Medulla oblongata (tissue), 1 donor: ENCODE measurements around the gene MGAT5.

ENCODE experiments used
- DNase-seq: peaks from one replicate; pipeline ENCODE4 v3.0.0-alpha.2; 2015; ENCODE audit errors: extremely low spot score

Gene MGAT5

DNA sequence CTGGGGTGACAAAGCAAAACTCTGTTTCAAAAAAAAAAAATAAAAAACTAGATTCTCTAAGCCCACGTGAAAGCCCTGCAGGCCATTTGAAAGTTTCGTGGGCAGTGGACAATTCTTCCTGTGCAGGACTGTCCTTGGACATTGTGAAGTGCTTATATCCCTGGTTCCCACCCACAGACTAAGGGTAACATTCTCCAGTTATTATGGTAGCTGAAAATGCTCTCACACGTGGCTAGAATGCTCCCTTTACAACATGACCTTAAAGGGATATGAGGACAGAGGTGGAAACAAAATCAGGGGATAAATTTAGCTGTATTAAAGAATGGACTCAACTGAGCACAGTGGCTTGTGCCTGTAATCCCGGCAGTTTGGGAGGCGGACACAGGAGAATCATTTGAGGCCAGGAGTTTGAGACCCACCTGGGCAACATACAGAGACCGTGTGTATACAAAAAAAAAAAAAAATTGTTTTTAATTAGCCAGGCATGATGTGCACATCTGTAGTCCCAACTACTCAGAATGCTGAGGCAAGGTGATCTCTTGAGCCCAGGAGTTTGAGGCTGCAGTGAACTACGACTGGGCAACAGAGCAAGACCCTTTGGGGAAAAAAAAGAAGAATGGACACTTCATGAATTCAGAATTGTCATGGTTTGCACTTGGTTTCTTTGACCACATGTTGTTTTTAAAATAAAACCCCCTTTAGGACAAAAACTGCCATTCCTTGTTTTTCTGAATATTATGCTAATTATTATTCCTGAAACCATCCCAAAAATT is 167.9 kb downstream of the MGAT5 start:
- DNase-seq, result no peak

DNA sequence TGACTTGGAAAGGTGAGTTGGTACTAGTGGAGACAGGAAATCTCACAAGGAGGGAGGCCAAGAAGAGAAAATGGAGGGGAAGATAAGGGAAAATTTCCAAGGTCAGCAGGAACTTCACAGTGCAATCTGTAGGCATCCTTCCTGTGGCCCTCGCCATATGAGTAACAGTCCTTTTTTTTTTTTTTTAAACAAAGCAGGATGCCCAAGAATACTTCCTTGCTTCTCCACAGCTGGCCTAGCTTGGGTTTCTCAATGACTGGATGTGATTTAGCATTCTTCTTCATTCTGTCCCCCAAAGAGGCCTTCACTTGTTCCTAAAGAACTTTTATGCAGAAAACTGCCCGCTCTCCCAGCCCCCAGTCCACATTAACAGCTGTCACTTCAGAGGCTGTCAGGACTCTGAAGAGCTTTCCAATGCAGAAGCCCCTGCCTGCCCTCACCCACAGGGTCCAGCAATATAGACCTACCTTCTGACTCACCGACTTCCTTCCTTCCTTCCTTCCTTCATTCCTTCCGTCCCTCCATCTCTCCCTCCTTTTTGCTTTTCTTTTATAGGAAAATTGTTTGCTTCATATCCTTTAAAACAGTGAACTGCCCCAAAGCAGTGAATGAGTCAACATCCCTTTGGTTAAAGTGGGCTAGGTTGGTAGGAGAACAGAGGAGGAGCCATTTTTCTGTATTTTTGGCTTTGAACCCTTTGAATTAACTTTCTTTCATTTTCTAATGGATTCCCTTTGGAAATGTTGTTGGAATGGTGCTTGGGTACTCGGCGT is 172.0 kb downstream of the MGAT5 start:
- DNase-seq, result no peak

DNA sequence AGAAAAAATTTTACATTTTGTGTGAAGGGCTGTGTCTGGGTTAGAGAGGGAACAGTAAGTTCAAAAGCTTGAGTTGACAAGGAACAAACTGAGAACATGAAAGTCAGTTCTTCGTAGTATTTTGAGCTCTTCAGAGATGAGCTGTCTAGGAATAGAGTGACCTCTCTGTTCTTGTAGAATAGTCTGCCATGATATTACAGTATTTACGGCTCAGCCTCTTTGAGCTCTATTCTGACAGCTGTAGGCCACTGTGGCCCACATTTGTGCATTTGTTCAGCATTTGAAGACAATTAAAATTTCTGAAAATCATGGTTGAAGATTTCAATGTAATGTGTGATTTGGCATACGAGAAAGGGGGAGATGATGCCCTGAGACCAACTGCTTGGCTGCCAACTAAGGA is 172.8 kb downstream of the MGAT5 start:
- DNase-seq, result no peak

DNA sequence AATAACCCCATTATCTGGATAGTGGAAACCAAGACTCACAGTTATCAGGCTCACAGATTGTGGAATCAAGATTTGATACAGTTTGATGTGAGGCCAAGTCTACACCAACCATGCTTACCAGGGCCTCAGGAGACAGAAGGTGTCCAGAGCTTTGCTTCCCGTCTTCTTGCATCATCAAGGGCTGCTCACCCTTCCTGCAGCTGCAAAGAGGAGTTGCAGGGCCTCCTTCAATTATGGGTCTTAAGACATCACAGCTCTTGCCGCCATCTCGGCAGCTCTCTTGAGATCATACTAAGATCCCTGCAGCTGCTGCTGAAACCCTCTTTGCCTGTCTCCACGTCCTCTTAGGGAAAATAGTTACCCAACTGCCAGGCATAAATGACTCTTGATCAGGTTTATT is 176.0 kb downstream of the MGAT5 start:
- no peak for DNase-seq

DNA sequence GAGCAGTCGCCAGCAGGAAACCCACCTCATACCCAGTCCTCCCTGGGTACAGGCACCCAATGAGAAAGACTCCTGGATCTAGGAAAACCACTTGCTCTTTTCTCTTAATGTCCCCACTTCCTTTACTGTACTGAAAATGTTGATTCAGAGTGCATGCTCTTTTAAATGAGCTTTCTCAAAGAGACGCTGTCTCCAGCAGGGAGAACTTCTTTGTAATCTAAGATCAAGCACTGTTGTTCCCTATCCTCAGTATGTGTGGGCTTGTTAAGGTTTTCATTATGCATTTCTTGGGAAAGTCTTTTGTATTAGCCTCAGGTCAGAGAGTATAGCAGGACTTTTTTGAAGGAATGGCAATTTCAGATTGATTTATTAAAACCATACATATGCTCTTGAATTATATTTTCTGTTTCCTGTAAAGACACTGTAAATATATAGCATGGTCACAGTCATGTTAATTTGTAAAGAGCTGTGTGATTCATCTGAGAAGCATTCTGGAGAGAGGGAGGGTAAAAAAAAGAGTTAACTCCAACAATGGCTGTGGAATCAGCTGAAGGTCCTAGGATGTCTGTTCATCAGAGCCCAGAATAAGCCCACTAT is 178.1 kb downstream of the MGAT5 start:
- no peak for DNase-seq

DNA sequence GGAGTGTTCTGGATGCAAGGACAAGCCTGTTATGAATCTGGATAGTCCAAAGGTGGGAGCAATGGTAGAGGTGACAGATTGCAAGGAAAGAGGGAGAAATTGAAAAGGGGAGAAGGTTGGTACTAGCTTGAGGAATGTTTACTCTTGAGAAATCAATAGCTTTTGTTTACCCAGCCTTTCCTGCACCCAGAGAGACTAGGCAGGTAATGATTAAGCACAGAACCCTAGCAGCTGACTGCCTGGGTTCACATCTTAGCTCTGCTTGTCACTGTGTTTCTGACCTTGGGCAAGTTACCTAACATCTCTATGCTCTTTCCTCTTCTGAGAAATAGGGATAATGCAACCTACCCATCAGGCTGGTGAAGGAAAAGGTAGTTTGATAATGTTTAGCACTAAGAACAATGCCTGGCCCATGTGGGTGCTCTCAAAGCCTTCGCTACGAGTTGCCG is 178.6 kb downstream of the MGAT5 start:
- no peak for DNase-seq

DNA sequence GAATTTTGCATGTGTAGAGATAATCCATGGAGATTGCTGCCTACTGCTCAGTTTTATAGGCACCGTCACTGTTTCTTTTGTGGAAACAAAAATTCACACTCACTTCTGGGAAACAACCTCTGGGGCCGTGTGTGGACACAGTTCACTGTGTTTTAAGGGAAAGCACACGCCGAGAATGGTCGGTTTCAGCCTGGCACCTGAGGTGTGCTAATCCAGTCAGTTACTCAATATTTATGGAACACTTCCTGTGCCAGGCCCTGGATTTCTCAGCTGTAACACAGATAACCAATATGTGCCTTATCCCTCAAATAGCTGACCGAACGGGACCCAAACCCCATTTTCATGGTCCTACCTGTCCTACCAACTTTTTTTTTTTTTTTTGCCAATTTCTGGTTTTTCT is 179.6 kb downstream of the MGAT5 start:
- no peak for DNase-seq

DNA sequence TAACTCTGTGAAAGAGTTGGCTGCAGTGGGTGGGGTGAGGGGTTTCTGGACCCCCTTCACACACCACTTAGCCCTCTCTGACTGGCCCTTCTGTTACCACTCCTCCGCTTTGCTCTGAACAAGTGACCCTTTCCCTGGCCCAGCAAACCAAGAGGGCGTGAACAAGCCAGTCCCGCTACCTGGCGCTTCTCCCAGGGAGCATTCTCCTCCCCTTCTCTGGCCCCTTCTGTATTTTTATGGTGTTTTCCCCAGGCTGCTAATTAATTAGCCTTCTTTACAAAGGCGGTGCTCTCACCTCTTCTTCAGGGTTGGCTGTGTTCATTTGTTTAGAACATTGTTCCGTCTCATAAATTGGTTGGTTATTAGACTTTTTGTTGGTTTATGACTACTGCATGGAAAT is 180.1 kb downstream of the MGAT5 start:
- DNase-seq, result no peak

DNA sequence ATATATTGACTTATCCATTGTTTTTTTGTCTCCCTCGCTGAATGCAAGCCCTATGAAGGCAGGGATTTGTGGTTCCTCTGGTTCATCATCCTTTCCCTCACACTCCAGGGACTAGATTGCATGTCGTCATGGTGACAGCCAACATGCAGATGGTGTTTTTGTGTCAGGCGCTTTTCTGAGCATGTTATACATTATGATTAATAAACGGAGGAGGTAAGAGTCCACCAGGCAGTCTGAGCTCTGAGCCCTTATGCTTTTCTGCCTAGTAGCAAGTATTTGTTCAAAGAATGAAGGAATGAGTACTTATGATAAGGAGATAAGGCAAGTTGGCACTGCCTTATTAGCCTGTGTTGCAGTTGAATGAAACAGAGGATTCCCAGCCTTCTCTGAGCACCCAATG is 181.6 kb downstream of the MGAT5 start:
- DNase-seq, result no peak

DNA sequence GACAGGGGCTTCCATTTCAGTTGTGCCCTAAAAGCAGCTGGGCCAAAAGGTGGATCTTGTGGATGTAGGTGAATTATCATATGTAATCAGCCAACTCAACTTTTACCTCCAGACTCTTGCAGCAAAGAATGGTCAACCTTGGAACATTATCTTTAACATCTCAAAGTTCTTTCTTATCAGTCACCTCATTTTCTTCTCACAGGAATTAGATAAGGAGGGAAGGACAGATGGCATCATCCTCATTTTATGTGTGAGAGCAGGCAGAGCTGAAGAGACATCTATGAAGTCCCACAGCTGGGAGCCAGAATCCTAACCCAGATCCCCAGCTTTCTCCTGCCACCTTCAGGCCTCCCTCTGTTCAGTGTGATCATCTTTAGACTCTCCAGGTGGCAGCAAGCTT is 182.1 kb downstream of the MGAT5 start:
- no peak for DNase-seq

DNA sequence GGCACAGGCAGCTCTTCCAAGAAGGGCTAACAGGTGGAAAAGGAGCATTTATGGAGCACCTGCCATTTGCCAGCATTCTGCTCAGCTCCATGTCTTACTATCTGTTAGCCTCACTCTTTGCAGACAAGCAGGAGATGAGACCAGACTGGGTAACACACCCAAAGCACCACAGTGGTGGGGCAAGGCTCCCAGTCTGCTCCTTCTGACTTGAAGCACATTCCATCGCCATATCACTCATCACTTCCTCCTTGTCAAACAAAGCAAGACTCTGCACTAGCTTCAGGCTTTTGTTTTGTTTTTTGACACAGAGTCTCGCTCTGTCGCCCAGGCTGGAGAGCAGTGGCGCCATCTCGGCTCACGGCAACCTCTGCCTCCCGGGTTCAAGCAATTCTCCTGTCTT is 182.8 kb downstream of the MGAT5 start:
- no peak for DNase-seq

DNA sequence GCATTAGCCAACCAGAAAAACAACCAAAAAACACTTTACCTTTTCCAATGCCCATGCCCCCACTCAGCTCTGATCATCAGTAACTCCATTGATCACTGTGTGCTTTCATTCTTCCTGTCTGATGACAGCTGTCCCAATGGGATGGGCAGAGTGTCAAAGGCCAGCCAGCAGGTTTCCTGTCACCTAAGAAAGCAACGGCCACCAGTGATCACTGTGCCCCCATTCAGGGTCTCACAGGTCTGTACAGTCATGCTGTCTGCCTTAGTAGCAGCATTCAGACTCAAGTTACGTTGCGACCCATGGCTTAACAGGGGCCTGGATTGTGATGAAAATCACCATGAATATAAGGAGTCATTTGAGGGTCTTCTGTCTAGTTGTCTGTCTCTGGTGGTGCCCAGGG is 184.5 kb downstream of the MGAT5 start:
- DNase-seq, result no peak

DNA sequence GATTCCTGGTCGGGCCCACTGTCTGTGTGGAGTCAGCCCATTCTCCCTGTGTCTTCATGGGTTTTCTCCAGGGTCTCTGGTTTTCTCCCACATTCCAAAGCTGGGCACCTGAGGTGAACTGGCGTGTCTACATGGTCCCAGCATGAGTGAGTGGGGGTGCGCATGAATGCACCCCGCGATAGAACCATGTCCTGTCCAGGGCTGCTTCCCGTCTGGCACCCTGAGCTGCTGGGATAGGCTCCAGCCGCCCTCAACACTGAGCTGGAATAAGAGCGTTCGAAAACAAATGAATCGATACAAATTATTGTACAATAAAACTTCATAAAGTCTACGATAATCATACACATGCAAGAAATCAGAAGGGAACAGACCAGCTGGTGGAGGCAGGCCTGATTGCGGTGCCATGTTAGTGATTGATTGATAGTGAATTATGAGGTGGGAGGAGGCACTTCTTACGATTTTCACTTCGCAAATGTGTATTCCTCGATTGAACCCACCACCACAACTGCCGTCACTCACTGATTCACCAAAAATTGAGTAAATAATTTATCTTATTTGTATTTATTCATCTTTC is 186.6 kb downstream of the MGAT5 start:
- DNase-seq, result no peak

DNA sequence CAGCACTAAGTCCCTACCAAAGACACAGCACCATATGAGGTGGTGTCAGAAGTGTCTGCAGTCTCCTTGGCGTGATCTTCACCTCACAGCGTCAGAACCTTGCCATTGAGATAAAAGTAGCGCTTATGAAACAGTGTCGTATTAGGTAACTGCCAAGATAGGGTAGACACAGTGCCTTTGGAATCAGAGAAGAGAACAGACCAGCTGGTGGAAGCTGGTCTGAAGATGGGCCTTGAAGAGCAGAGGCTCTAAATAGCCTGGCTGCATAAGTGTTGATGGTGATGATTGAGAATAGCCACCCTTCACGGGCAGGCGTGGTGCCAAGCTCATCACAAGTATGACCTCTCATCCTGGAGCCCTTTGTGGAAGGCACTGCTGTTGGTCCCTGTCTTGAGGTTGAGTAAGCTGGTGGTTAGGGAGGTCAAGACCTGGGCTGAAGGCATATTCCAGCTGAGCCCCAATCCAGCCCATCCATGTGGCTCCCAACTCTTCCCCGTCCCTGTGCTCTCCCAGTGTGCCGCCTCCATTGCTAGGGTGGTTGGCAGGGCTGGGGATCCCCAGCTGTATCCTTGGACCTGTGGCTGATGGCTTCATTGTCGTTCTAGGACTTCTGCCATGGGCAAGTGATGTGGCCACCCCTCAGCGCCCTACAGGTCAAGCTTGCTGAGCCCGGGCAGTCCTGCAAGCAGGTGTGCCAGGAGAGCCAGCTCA is 187.4 kb downstream of the MGAT5 start:
- DNase-seq, result no peak

DNA sequence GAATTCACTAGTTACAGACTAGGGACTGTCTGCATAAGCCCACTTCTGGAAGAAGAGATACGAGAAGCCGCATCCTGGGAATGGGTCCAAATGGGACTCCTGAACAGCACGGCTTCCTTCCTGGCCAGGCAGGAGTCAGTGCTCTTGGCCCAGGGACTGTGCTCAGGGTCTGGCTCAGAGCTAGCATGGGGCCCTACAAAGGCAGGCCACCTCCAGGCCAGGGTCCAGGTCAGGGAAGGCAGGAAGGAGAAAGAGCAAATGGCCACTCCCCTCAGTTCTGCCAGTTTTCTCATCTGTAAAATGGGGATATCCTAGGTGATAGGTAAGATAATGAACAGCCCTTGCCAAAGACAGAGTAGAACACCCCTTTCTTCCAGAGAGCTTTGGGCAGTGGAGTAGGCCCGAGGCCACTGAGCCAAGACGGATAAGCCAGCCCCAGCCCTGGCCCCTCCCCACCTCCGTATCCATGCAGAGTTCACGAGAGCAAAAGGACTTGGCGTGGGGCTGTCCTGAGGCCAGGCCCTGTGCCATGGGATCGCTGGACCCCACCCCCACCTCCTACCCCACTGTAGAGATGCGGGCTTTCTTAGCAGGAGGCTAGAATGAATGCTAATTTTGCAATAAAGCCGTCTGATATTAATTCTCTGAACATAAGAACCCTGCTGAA is 190.1 kb downstream of the MGAT5 start:
- DNase-seq, result no peak

DNA sequence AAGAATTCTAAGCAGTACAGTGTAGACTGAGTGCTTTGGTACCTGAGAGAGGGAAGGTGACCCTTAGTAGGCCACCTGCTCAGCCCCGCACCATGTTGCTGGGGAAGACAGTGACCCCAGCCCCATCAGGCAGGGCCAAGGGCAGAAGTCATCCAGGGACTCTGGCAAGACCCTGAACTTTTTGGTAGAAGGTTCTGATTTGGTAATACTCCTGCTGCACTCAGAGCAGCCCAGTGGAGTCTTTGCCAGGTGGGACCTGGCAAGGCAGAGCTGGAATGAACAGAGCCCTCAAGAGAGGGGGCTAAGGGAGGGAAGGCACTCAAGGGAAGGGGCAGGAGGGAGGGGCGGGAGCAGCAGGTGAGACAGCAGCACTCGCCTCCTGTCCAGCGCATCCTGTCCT is 191.2 kb downstream of the MGAT5 start:
- no peak for DNase-seq

DNA sequence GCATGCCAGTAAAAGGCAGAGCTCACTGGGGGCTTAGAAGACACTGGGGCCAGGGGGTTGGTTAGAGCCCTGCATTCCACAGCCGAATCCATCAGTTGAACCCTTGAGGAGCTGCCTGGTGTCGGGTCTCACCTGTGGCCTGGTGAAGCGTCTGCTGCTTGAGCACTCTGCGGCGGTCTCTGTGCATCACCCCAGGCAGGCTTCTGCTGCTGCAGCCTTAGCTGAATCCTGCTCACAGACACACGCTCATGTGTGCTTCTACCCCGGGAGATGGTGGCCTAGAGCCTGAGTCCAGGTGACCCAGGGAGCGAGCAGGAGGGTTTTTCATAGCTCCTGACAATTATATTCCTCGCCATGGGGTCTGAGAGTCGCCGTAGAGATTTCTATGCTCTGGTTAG is 192.1 kb downstream of the MGAT5 start:
- DNase-seq, result no peak

DNA sequence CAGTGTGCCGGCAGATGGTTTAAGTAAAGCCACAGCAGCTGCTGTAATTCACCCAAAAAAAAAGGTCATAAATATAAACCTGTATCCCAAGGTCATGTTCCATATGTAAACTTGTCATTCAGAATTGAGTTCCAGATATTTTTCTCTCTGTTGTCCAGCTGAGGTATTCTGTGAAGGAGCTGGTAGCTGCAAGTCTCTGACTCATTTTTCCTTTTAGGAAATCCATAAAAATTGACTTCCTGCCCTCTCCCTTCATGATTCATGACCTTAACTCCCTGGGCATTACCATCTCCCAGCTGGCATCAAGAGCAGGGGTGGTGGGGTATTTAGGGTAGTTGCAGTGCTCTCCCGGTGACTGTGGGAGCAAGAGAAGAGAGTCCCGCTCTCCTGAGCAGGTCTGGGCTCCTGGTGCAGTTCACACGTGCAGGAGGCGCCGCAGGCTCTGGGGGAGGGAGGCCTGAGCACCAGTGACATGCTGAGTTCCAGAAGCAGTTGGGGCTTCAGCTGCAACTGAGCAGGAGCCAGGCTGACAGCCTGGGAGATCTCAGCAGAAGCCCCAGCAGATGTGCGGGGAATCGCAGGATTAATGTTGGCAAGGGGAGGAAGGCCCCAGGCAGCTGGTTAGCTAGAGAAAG is 192.6 kb downstream of the MGAT5 start:
- DNase-seq, result no peak

DNA sequence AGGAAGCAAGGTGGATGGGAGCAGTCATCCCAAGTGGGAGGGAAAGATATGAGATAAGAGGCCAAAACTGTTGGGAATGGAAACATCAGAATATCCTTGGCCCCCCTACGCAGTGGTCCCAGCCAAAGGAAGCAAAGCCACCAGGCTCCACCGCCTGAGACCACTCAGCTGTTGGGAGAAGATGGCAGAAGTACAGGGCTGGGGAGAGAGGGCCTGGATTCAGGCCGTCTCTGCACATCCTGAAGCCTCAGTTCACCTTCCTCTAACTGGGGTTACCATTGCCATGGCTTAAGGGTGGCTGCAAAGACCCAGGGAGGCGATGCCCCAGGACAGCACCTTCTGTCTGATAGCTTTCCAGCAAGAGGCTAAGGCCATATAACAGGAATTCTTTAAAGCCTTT is 193.8 kb downstream of the MGAT5 start:
- DNase-seq, result no peak

DNA sequence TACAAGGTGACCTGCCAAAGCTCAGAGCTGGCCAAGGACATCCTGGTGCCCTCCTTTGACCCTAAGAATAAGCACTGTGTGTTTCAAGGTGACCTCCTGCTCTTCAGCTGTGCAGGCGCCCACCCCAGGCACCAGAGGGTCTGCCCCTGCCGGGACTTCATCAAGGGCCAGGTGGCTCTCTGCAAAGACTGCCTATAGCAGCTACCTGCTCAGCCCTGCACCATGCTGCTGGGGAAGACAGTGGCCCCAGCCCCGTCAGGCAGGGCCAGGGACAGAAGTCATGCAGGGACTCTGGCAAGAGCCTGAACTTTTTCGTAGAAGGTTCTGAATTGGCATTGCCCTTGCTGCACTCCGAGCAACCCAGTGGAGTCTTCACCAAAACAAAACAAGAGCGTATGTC is 194.8 kb downstream of the MGAT5 start:
- no peak for DNase-seq

DNA sequence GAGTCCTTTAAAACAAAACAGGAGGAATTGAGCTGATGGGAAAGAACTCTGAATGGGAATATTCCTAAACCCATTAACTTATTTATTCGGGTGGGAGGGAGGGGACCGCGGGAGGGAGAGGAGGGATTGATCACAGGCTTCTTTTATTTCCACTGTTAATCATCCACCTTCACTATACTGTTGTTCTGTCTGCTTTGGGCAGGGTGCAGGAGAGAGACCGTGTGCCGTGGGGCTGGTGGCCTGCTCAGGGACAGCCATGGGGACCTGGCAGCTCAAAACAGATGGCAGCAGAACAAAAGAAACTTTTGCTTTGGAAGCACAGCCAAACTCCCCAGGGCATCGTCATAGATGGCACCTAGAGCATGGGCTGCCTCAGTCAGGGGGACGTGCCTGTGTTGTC is 195.3 kb downstream of the MGAT5 start:
- DNase-seq, result no peak
